ENCODE data around the gene CCDC188.

CCDC188 gene

DNA sequence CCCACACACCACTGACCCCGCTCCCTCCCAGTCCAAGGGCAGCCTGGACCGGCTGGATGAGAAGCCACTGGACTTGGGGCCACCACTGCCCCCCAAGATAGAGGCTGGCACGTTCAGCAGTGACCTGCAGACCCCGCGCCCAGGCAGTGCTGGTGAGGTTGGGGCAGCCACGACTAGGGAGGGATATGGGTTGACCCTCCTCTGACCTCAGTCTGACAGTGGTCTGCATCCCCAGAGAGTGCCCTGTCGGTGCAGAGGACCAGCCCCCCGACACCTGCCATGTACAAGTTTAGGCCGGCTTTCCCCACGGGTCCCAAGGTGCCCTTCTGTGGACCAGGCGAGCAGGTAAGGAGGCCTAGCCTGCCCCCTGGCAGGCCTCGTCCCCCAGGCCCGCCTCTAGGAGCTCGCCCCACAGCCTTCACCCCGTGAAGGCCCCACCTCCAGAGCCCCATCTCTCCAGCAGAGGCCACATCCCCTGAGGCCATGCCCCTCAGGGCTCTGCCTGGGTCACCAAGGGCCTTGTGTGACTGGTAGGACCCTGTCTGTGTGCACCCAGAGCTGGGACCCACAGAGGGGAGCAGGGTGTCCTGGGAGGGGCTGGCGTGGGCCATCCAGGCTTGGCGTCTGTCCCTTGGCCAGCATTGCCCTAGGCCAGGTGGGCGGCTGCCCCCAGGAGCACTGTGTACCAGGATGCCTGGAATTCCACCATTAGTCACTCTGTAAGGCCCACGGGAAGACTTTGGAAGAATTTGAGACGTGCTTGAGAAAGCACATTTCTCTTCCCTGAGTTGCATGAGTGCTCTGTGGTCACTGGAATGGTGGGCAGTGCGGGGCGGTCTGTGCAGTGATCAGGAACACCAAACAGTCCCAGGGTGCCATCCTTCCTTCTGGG lies 9.4 kb downstream of the CCDC188 start:
- peaks cover 6 to 10% of the 10 kb centered on the region in 2 donors for H3K36me3 ChIP-seq (replicated peaks in 1 of 2; ENCODE audit: control insufficient read depth in 2 of 2, insufficient read depth in 2 of 2, low read length in 2 of 2)
- no peak overlapping the region for H3K4me2 ChIP-seq (ENCODE audit: insufficient read depth, low read length, poor library complexity, severe bottlenecking)
- peak overlapping the region; percentile 71 for H3K14ac ChIP-seq (ENCODE audit: low read length)
- H3K9ac ChIP-seq (ENCODE audit: low read depth, low read length, poor library complexity): peak overlapping the region; percentile 60
- no peak overlapping the region for H3K4ac ChIP-seq (ENCODE audit: low read length)
- H2BK15ac ChIP-seq (ENCODE audit: low read length): no peak overlapping the region
- WGBS, 2 donors (ENCODE audit: extremely low coverage in 2 of 2, insufficient read length in 2 of 2, insufficient replicate concordance in 1 of 2): no CpG with 5 or more reads among the region's 22 CpGs
- H2BK120ac ChIP-seq (ENCODE audit: low read depth, low read length): no peak overlapping the region
- H2AFZ ChIP-seq (ENCODE audit: low read length): no peak overlapping the region
- no peak overlapping the region for H2AK5ac ChIP-seq (ENCODE audit: low read depth, low read length)
- no peak for DNase-seq (ENCODE audit: low spot score)
- H3K18ac ChIP-seq (ENCODE audit: low read length): no peak overlapping the region
- peak overlapping the region; percentile 80 for H3K23ac ChIP-seq (ENCODE audit: low read depth, low read length, poor library complexity)
- no peaks in the 10 kb centered on the region for H3K9me3 ChIP-seq (replicated peaks in 1 of 2; ENCODE audit: control insufficient read depth in 2 of 2, insufficient read depth in 1 of 2, low read depth in 1 of 2, low read length in 2 of 2)
- H2BK5ac ChIP-seq (ENCODE audit: low read length): peak overlapping the region; percentile 24
- no peak overlapping the region for H2BK12ac ChIP-seq (ENCODE audit: low read length)
- no peak overlapping the region for H4K91ac ChIP-seq (ENCODE audit: low read depth, low read length, poor library complexity)
- no peaks in the 10 kb centered on the region for H3K27me3 ChIP-seq (ENCODE audit: control insufficient read depth in 3 of 3, insufficient read depth in 3 of 3, low read depth in 1 of 3, low read length in 3 of 3)
- no peak overlapping the region for H3K27ac ChIP-seq (replicated peaks; ENCODE audit: low read length)
- no peak overlapping the region for H3K4me3 ChIP-seq (ENCODE audit: low read length in 2 of 2)
- H4K8ac ChIP-seq (ENCODE audit: low read depth, low read length): no peak overlapping the region
- peaks cover 0 to 7% of the 10 kb centered on the region in 2 donors for H3K4me1 ChIP-seq (ENCODE audit: control insufficient read depth in 2 of 2, insufficient read depth in 1 of 2, low read depth in 1 of 2, low read length in 2 of 2)
- H3K79me1 ChIP-seq (ENCODE audit: low read depth, low read length): peaks cover 22% of the 10 kb centered on the region

DNA sequence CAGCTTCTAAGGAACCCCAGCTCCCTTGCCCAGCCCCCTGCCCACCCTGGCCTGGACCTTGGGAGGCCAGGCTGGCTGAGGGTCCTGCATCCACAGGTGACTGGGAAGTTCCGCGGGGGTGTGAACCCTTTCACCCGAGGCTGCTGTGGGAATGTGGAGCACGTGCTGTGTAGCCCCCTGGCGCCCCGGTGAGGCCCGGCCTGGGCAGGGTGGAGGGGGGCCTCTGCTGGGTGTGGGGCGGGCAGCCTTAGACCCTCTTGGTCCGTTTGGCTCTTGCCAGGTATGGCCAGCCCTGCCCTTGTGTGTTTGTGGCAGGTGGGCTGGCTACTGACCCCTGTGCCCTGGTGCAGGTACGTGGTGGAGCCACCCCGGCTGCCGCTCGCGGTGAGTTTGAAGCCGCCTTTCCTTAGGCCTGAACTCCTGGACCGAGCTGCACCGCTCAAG lies 10.3 kb downstream of the CCDC188 start:
- H3K27me3 ChIP-seq (ENCODE audit: control insufficient read depth in 3 of 3, insufficient read depth in 3 of 3, low read depth in 1 of 3, low read length in 3 of 3): no peaks in the 10 kb centered on the region
- no peaks in the 10 kb centered on the region for H3K9me3 ChIP-seq (replicated peaks in 1 of 2; ENCODE audit: control insufficient read depth in 2 of 2, insufficient read depth in 1 of 2, low read depth in 1 of 2, low read length in 2 of 2)
- peaks cover 0 to 7% of the 10 kb centered on the region in 2 donors for H3K4me1 ChIP-seq (ENCODE audit: control insufficient read depth in 2 of 2, insufficient read depth in 1 of 2, low read depth in 1 of 2, low read length in 2 of 2)
- no peak overlapping the region for H3K4me2 ChIP-seq (ENCODE audit: insufficient read depth, low read length, poor library complexity, severe bottlenecking)
- H4K8ac ChIP-seq (ENCODE audit: low read depth, low read length): no peak overlapping the region
- no peak overlapping the region for H4K91ac ChIP-seq (ENCODE audit: low read depth, low read length, poor library complexity)
- H2BK15ac ChIP-seq (ENCODE audit: low read length): no peak overlapping the region
- H2BK120ac ChIP-seq (ENCODE audit: low read depth, low read length): no peak overlapping the region
- H3K4me3 ChIP-seq (ENCODE audit: low read length in 2 of 2): no peak overlapping the region
- no CpG with 5 or more reads among the region's 17 CpGs for whole genome bisulfite sequencing, 2 donors (ENCODE audit: extremely low coverage in 2 of 2, insufficient read length in 2 of 2, insufficient replicate concordance in 1 of 2)
- peaks cover 6 to 10% of the 10 kb centered on the region in 2 donors for H3K36me3 ChIP-seq (replicated peaks in 1 of 2; ENCODE audit: control insufficient read depth in 2 of 2, insufficient read depth in 2 of 2, low read length in 2 of 2)
- H3K79me1 ChIP-seq (ENCODE audit: low read depth, low read length): peaks cover 26% of the 10 kb centered on the region
- peak overlapping the region; percentile 85 for H3K23ac ChIP-seq (ENCODE audit: low read depth, low read length, poor library complexity)
- H2AFZ ChIP-seq (ENCODE audit: low read length): no peak overlapping the region
- no peak overlapping the region for H3K9ac ChIP-seq (ENCODE audit: low read depth, low read length, poor library complexity)
- no peak overlapping the region for H3K27ac ChIP-seq (replicated peaks; ENCODE audit: low read length)
- no peak overlapping the region for H2AK5ac ChIP-seq (ENCODE audit: low read depth, low read length)
- peak overlapping the region; percentile 11 for H3K18ac ChIP-seq (ENCODE audit: low read length)
- H3K14ac ChIP-seq (ENCODE audit: low read length): peak overlapping the region; percentile 71
- H2BK5ac ChIP-seq (ENCODE audit: low read length): peak overlapping the region; percentile 82
- no peak for DNase-seq (ENCODE audit: low spot score)
- no peak overlapping the region for H3K4ac ChIP-seq (ENCODE audit: low read length)
- peak overlapping the region; percentile 22 for H2BK12ac ChIP-seq (ENCODE audit: low read length)

DNA sequence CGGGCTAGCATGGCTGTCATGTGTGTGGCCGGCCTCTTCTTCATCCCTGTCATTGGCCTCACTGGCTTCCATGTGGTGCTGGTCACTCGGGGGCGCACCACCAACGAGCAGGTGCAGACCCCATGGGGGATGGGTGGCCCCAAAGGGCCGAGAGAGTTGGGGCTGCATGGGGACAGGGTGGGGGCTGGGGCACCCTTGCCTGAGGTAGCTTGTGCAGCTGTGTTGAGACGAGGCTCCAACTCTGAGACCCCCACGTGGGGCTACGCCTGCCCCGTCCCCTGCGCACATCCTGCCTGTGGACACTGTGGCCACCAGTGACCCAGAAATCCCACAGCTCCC lies 10.8 kb downstream of the CCDC188 start:
- no peak overlapping the region for H3K18ac ChIP-seq (ENCODE audit: low read length)
- no peak overlapping the region for H3K27ac ChIP-seq (replicated peaks; ENCODE audit: low read length)
- DNase-seq (ENCODE audit: low spot score): no peak
- no peak overlapping the region for H4K91ac ChIP-seq (ENCODE audit: low read depth, low read length, poor library complexity)
- H3K4me1 ChIP-seq (ENCODE audit: control insufficient read depth in 2 of 2, insufficient read depth in 1 of 2, low read depth in 1 of 2, low read length in 2 of 2): peaks cover 0 to 7% of the 10 kb centered on the region in 2 donors
- no peak overlapping the region for H3K4me2 ChIP-seq (ENCODE audit: insufficient read depth, low read length, poor library complexity, severe bottlenecking)
- H2AK5ac ChIP-seq (ENCODE audit: low read depth, low read length): no peak overlapping the region
- H3K27me3 ChIP-seq (ENCODE audit: control insufficient read depth in 3 of 3, insufficient read depth in 3 of 3, low read depth in 1 of 3, low read length in 3 of 3): no peaks in the 10 kb centered on the region
- peak overlapping the region; percentile 24 for H2BK120ac ChIP-seq (ENCODE audit: low read depth, low read length)
- peak overlapping the region; percentile 85 for H3K23ac ChIP-seq (ENCODE audit: low read depth, low read length, poor library complexity)
- H3K79me1 ChIP-seq (ENCODE audit: low read depth, low read length): peaks cover 26% of the 10 kb centered on the region
- peaks cover 6 to 10% of the 10 kb centered on the region in 2 donors for H3K36me3 ChIP-seq (replicated peaks in 1 of 2; ENCODE audit: control insufficient read depth in 2 of 2, insufficient read depth in 2 of 2, low read length in 2 of 2)
- no peak overlapping the region for H3K14ac ChIP-seq (ENCODE audit: low read length)
- no peak overlapping the region for H4K8ac ChIP-seq (ENCODE audit: low read depth, low read length)
- H2AFZ ChIP-seq (ENCODE audit: low read length): no peak overlapping the region
- H2BK5ac ChIP-seq (ENCODE audit: low read length): peak overlapping the region; percentile 82
- H3K9ac ChIP-seq (ENCODE audit: low read depth, low read length, poor library complexity): no peak overlapping the region
- H2BK15ac ChIP-seq (ENCODE audit: low read length): no peak overlapping the region
- H3K4me3 ChIP-seq (ENCODE audit: low read length in 2 of 2): peak overlapping the region in 1 of 2 donors; percentile 29
- H2BK12ac ChIP-seq (ENCODE audit: low read length): peak overlapping the region; percentile 22
- no peak overlapping the region for H3K4ac ChIP-seq (ENCODE audit: low read length)
- no CpG with 5 or more reads among the region's 11 CpGs for WGBS, 2 donors (ENCODE audit: extremely low coverage in 2 of 2, insufficient read length in 2 of 2, insufficient replicate concordance in 1 of 2)
- no peaks in the 10 kb centered on the region for H3K9me3 ChIP-seq (replicated peaks in 1 of 2; ENCODE audit: control insufficient read depth in 2 of 2, insufficient read depth in 1 of 2, low read depth in 1 of 2, low read length in 2 of 2)

DNA sequence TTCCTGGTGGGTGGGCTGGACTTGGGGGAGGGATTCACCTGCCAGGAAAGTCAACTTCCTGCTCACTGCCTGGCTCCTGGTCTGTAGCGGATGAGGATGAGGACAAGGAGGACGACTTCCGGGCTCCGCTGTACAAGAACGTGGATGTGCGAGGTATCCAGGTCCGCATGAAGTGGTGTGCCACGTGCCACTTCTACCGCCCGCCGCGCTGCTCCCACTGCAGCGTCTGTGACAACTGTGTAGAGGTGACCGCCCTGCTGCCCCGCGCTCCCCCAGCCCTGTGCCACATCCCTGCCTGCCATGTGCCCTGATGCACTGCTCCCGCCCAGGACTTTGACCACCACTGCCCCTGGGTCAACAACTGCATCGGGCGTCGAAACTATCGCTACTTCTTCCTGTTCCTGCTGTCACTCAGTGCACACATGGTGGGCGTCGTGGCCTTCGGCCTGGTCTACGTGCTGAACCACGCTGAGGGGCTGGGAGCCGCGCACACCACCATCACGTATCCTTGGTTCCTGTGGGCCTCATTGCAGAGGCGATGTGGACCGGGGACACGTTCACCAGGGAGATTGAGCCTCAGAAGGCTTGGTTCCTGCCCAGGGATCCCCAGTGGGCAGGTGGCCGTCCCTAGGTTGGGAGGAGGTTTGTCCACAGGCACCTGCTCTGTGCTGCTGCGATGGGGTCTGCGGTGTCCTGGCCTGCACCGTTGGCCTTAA lies 11.3 kb downstream of the CCDC188 start:
- Histone ChIP-seq H3K9me3 (replicated peaks in 1 of 2; ENCODE audit: control insufficient read depth in 2 of 2, insufficient read depth in 1 of 2, low read depth in 1 of 2, low read length in 2 of 2) (peaks cover 0 to under 1% of the 10 kb centered on the region in 2 donors), H3K14ac (ENCODE audit: low read length) (no peak overlapping the region), H3K4me3 (ENCODE audit: low read length in 2 of 2) (peak overlapping the region in 1 of 2 donors; percentile 29), H2AFZ (ENCODE audit: low read length) (no peak overlapping the region), H2BK5ac (ENCODE audit: low read length) (peak overlapping the region; percentile 82), H3K4ac (ENCODE audit: low read length) (no peak overlapping the region), H3K4me1 (ENCODE audit: control insufficient read depth in 2 of 2, insufficient read depth in 1 of 2, low read depth in 1 of 2, low read length in 2 of 2) (peaks cover 0 to 7% of the 10 kb centered on the region in 2 donors), H4K8ac (ENCODE audit: low read depth, low read length) (no peak overlapping the region), H2AK5ac (ENCODE audit: low read depth, low read length) (no peak overlapping the region), H3K27ac (replicated peaks; ENCODE audit: low read length) (no peak overlapping the region), H3K79me1 (ENCODE audit: low read depth, low read length) (peaks cover 26% of the 10 kb centered on the region), H3K36me3 (replicated peaks in 1 of 2; ENCODE audit: control insufficient read depth in 2 of 2, insufficient read depth in 2 of 2, low read length in 2 of 2) (peaks cover 6 to 10% of the 10 kb centered on the region in 2 donors), H3K9ac (ENCODE audit: low read depth, low read length, poor library complexity) (no peak overlapping the region), H3K4me2 (ENCODE audit: insufficient read depth, low read length, poor library complexity, severe bottlenecking) (no peak overlapping the region), H2BK15ac (ENCODE audit: low read length) (no peak overlapping the region), H2BK12ac (ENCODE audit: low read length) (no peak overlapping the region), H3K18ac (ENCODE audit: low read length) (no peak overlapping the region), H3K27me3 (ENCODE audit: control insufficient read depth in 3 of 3, insufficient read depth in 3 of 3, low read depth in 1 of 3, low read length in 3 of 3) (no peaks in the 10 kb centered on the region), H3K23ac (ENCODE audit: low read depth, low read length, poor library complexity) (peak overlapping the region; percentile 85), H2BK120ac (ENCODE audit: low read depth, low read length) (peak overlapping the region; percentile 24), H4K91ac (ENCODE audit: low read depth, low read length, poor library complexity) (no peak overlapping the region)
- WGBS, 2 donors (ENCODE audit: extremely low coverage in 2 of 2, insufficient read length in 2 of 2, insufficient replicate concordance in 1 of 2): no CpG with 5 or more reads among the region's 36 CpGs
- no peak for DNase-seq (ENCODE audit: low spot score)

Measured in neuronal stem cell (in vitro differentiated cells).